ENCODE results near the gene PAPSS2. TPM values are rescaled to one million over a fixed set of nuclear protein-coding genes. Genes with fewer than 3 reads are reported as not detected.

Gene PAPSS2
- total and polyA plus RNA-seq, 4 donors = 24.3 to 86.5 (median 59.3) TPM

DNA sequence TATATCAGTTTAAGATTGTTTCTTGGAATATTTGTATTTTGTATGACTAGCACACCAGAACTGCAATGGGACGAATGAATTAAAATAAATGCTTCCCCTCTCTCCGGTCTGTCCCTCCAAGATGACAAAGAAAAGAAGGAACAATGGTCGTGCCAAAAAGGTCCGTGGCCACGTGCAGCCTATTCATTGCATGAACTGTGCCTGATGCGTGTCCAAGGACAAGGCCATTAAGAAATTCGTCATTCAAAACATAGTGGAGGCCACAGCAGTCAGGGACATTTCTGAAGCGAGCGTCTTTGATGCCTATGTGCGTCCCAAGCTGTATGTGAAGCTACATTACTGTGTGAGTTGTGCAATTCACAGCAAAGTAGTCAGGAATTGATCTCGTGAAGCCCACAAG lies 17.2 kb upstream of the PAPSS2 start:
- Histone ChIP-seq H3K4me1 (ENCODE audit: control insufficient read depth in 4 of 4, insufficient read depth in 4 of 4, low read length in 3 of 4) (no peaks in the 10 kb centered on the region), H3K27me3 (ENCODE audit: control insufficient read depth in 4 of 4, insufficient read depth in 4 of 4, low read length in 3 of 4) (no peaks in the 10 kb centered on the region), H3K9ac (ENCODE audit: low read depth in 1 of 2, low read length in 2 of 2) (no peak overlapping the region), H3K9me3 (ENCODE audit: control insufficient read depth in 4 of 4, low read length in 3 of 4) (no peaks in the 10 kb centered on the region), H3K27ac (ENCODE audit: low read depth in 1 of 2, low read length in 2 of 2) (no peak overlapping the region), H3K36me3 (ENCODE audit: control insufficient read depth in 4 of 4, insufficient read depth in 3 of 4, low read depth in 1 of 4, low read length in 3 of 4) (no peaks in the 10 kb centered on the region), H3K4me3 (ENCODE audit: low read depth in 1 of 3, low read length in 3 of 3) (no peak overlapping the region)
- WGBS = 96% methylated on average over 11 of the region's 11 CpGs
- TF ChIP-seq, protein P1, sequence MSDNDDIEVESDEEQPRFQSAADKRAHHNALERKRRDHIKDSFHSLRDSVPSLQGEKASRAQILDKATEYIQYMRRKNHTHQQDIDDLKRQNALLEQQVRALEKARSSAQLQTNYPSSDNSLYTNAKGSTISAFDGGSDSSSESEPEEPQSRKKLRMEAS (IDR thresholded peaks at IDR 0.05) = no peak
- TF ChIP-seq RAD21 (IDR thresholded peaks at IDR 0.05) (no peak), TAF1 (conservative IDR thresholded peaks at IDR 0.05) (no peak), EGR1 (IDR thresholded peaks at IDR 0.05; ENCODE audit: low read depth in 2 of 2) (no peak), JUND (IDR thresholded peaks at IDR 0.05) (no peak), GABPA (IDR thresholded peaks at IDR 0.05 in 1 of 2, conservative IDR thresholded peaks at IDR 0.05 in 1 of 2) (no peak), FOXA2 (IDR thresholded peaks at IDR 0.05) (no peak), RXRA (IDR thresholded peaks at IDR 0.05) (no peak), SP1 (IDR thresholded peaks at IDR 0.05) (no peak)
- TF ChIP-seq, protein P2, sequence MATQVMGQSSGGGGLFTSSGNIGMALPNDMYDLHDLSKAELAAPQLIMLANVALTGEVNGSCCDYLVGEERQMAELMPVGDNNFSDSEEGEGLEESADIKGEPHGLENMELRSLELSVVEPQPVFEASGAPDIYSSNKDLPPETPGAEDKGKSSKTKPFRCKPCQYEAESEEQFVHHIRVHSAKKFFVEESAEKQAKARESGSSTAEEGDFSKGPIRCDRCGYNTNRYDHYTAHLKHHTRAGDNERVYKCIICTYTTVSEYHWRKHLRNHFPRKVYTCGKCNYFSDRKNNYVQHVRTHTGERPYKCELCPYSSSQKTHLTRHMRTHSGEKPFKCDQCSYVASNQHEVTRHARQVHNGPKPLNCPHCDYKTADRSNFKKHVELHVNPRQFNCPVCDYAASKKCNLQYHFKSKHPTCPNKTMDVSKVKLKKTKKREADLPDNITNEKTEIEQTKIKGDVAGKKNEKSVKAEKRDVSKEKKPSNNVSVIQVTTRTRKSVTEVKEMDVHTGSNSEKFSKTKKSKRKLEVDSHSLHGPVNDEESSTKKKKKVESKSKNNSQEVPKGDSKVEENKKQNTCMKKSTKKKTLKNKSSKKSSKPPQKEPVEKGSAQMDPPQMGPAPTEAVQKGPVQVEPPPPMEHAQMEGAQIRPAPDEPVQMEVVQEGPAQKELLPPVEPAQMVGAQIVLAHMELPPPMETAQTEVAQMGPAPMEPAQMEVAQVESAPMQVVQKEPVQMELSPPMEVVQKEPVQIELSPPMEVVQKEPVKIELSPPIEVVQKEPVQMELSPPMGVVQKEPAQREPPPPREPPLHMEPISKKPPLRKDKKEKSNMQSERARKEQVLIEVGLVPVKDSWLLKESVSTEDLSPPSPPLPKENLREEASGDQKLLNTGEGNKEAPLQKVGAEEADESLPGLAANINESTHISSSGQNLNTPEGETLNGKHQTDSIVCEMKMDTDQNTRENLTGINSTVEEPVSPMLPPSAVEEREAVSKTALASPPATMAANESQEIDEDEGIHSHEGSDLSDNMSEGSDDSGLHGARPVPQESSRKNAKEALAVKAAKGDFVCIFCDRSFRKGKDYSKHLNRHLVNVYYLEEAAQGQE (IDR thresholded peaks at IDR 0.05) = no peak
- TF ChIP-seq, protein P3, sequence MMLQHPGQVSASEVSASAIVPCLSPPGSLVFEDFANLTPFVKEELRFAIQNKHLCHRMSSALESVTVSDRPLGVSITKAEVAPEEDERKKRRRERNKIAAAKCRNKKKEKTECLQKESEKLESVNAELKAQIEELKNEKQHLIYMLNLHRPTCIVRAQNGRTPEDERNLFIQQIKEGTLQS (IDR thresholded peaks at IDR 0.05) = no peak
- DNase-seq (ENCODE audit: low spot score) = no peak

DNA sequence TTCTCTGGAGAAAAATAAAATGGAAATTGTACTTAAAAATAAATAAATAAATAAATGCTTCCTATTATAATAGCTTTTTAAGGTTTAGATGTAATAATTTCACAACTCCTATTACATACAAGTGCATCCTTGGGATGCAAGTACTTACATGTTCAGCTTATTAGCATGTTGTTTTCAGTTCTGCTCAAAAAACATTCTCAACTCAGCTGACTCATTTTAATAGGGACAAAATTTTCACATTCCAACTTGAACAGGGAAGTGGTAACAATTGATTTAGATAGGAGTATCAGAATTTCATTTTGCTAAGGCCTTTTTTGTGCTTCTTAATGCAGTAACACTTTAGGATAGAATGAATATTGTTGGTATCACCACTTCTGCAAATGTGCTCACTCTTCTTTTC lies 16.7 kb upstream of the PAPSS2 start:
- Histone ChIP-seq H3K27ac (ENCODE audit: low read depth in 1 of 2, low read length in 2 of 2) (no peak overlapping the region), H3K9ac (ENCODE audit: low read depth in 1 of 2, low read length in 2 of 2) (no peak overlapping the region), H3K4me3 (ENCODE audit: low read depth in 1 of 3, low read length in 3 of 3) (no peak overlapping the region), H3K27me3 (ENCODE audit: control insufficient read depth in 4 of 4, insufficient read depth in 4 of 4, low read length in 3 of 4) (no peaks in the 10 kb centered on the region), H3K9me3 (ENCODE audit: control insufficient read depth in 4 of 4, low read length in 3 of 4) (no peaks in the 10 kb centered on the region), H3K36me3 (ENCODE audit: control insufficient read depth in 4 of 4, insufficient read depth in 3 of 4, low read depth in 1 of 4, low read length in 3 of 4) (no peaks in the 10 kb centered on the region), H3K4me1 (ENCODE audit: control insufficient read depth in 4 of 4, insufficient read depth in 4 of 4, low read length in 3 of 4) (no peaks in the 10 kb centered on the region)
- DNase-seq (ENCODE audit: low spot score) = no peak
- TF ChIP-seq EGR1 (IDR thresholded peaks at IDR 0.05; ENCODE audit: low read depth in 2 of 2) (no peak), HNF4G (IDR thresholded peaks at IDR 0.05) (no peak), HNF4A (conservative IDR thresholded peaks at IDR 0.05) (no peak), SP1 (IDR thresholded peaks at IDR 0.05) (no peak), JUND (IDR thresholded peaks at IDR 0.05) (no peak), FOXA2 (IDR thresholded peaks at IDR 0.05) (no peak), NR2F2 (IDR thresholded peaks at IDR 0.05) (no peak), FOXA1 (IDR thresholded peaks at IDR 0.05) (no peak), YY1 (IDR thresholded peaks at IDR 0.05) (no peak), TAF1 (conservative IDR thresholded peaks at IDR 0.05) (no peak)
- TF ChIP-seq, protein P2 (IDR thresholded peaks at IDR 0.05) = no peak
- TF ChIP-seq, protein P4, sequence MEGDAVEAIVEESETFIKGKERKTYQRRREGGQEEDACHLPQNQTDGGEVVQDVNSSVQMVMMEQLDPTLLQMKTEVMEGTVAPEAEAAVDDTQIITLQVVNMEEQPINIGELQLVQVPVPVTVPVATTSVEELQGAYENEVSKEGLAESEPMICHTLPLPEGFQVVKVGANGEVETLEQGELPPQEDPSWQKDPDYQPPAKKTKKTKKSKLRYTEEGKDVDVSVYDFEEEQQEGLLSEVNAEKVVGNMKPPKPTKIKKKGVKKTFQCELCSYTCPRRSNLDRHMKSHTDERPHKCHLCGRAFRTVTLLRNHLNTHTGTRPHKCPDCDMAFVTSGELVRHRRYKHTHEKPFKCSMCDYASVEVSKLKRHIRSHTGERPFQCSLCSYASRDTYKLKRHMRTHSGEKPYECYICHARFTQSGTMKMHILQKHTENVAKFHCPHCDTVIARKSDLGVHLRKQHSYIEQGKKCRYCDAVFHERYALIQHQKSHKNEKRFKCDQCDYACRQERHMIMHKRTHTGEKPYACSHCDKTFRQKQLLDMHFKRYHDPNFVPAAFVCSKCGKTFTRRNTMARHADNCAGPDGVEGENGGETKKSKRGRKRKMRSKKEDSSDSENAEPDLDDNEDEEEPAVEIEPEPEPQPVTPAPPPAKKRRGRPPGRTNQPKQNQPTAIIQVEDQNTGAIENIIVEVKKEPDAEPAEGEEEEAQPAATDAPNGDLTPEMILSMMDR (IDR thresholded peaks at IDR 0.05; ENCODE audit: low read depth, low read length, missing input control) = no peak
- TF ChIP-seq, protein P5, sequence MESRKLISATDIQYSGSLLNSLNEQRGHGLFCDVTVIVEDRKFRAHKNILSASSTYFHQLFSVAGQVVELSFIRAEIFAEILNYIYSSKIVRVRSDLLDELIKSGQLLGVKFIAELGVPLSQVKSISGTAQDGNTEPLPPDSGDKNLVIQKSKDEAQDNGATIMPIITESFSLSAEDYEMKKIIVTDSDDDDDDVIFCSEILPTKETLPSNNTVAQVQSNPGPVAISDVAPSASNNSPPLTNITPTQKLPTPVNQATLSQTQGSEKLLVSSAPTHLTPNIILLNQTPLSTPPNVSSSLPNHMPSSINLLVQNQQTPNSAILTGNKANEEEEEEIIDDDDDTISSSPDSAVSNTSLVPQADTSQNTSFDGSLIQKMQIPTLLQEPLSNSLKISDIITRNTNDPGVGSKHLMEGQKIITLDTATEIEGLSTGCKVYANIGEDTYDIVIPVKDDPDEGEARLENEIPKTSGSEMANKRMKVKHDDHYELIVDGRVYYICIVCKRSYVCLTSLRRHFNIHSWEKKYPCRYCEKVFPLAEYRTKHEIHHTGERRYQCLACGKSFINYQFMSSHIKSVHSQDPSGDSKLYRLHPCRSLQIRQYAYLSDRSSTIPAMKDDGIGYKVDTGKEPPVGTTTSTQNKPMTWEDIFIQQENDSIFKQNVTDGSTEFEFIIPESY (IDR thresholded peaks at IDR 0.05) = no peak
- TF ChIP-seq, protein P3 (IDR thresholded peaks at IDR 0.05) = no peak
- TF ChIP-seq, protein P1 (IDR thresholded peaks at IDR 0.05) = no peak

Measured in liver (tissue), 9 donors.